ENCODE results near the gene YAE1. TPM values are rescaled to one million over a fixed set of nuclear protein-coding genes. Genes with fewer than 3 reads are reported as not detected.

Gene YAE1
- total RNA-seq, 1 donor from 2014 or later, result 79.3 TPM

GRCh38 chr7:39607865-39608264, 41.7 kb downstream of the YAE1 start:
- no peaks in the 10 kb centered on the region for H3K36me3 ChIP-seq
- no peak overlapping the region for H3K4me3 ChIP-seq
- H3F3A ChIP-seq (ENCODE audit: low read depth), result no peaks in the 10 kb centered on the region
- Mint-ChIP-seq H3K4me1 (peaks cover 8% of the 10 kb centered on the region), H3K27ac (no peak overlapping the region), H3K9me3 (no peaks in the 10 kb centered on the region), H3K36me3 (no peaks in the 10 kb centered on the region), H3K27me3 (ENCODE audit: insufficient read depth, low read depth) (peaks cover 10% of the 10 kb centered on the region), H3K4me3 (no peak overlapping the region)
- peaks cover 26% of the 10 kb centered on the region for H3K27me3 ChIP-seq
- no peak overlapping the region for H3K9ac ChIP-seq
- H3K4me2 ChIP-seq, result no peak overlapping the region
- H3K27ac ChIP-seq, result no peak overlapping the region
- no peak for TF ChIP-seq EZH2phosphoT487 (IDR thresholded peaks at IDR 0.05)
- TF ChIP-seq CTCF (IDR thresholded peaks at IDR 0.05), result no peak
- TF ChIP-seq EZH2 (IDR thresholded peaks at IDR 0.05), result no peak
- no peaks in the 10 kb centered on the region for H3K9me3 ChIP-seq (ENCODE audit: low read depth)
- no peaks in the 10 kb centered on the region for H4K20me1 ChIP-seq (ENCODE audit: low read depth)
- no peak for DNase-seq (ENCODE audit: low spot score)
- no peaks in the 10 kb centered on the region for H3K79me2 ChIP-seq (ENCODE audit: low read depth)
- H3K4me1 ChIP-seq, result no peaks in the 10 kb centered on the region
- no peak overlapping the region for H2AFZ ChIP-seq (replicated peaks)

- H3K27ac ChIP-seq, result no peak overlapping the region
- DNase-seq (ENCODE audit: low spot score), result no peak
- peaks cover 10% of the 10 kb centered on the region for H3K27me3 Mint-ChIP-seq (ENCODE audit: insufficient read depth, low read depth)
- H3K4me2 ChIP-seq, result no peak overlapping the region
- H3K4me3 Mint-ChIP-seq, result no peak overlapping the region
- no peak overlapping the region for H3K9ac ChIP-seq
- H3K36me3 ChIP-seq, result no peaks in the 10 kb centered on the region
- no peaks in the 10 kb centered on the region for H3K9me3 ChIP-seq (ENCODE audit: low read depth)
- no peaks in the 10 kb centered on the region for H3F3A ChIP-seq (ENCODE audit: low read depth)
- H3K4me3 ChIP-seq, result no peak overlapping the region
- H3K79me2 ChIP-seq (ENCODE audit: low read depth), result no peaks in the 10 kb centered on the region
- TF ChIP-seq CTCF (IDR thresholded peaks at IDR 0.05) (no peak), EZH2 (IDR thresholded peaks at IDR 0.05) (no peak), EZH2phosphoT487 (IDR thresholded peaks at IDR 0.05) (no peak)
- H3K27ac Mint-ChIP-seq, result no peak overlapping the region
- no peak overlapping the region for H2AFZ ChIP-seq (replicated peaks)
- no peaks in the 10 kb centered on the region for H3K4me1 ChIP-seq
- H3K36me3 Mint-ChIP-seq, result no peaks in the 10 kb centered on the region
- no peaks in the 10 kb centered on the region for H4K20me1 ChIP-seq (ENCODE audit: low read depth)
- H3K27me3 ChIP-seq, result peaks cover 26% of the 10 kb centered on the region
- peaks cover 8% of the 10 kb centered on the region for H3K4me1 Mint-ChIP-seq
- no peaks in the 10 kb centered on the region for H3K9me3 Mint-ChIP-seq
Measured at GRCh38 chr7:39608278-39608677, 42.1 kb downstream of the YAE1 start.

GRCh38 chr7:39609113-39609934, 43.1 kb downstream of the YAE1 start:
- Mint-ChIP-seq H3K4me1 (peaks cover 8% of the 10 kb centered on the region), H3K36me3 (no peaks in the 10 kb centered on the region), H3K27ac (peak overlapping the region; percentile 59), H3K4me3 (peak overlapping the region; percentile 59), H3K9me3 (no peaks in the 10 kb centered on the region), H3K27me3 (ENCODE audit: insufficient read depth, low read depth) (peaks cover 10% of the 10 kb centered on the region)
- Histone ChIP-seq H3F3A (ENCODE audit: low read depth) (no peaks in the 10 kb centered on the region), H4K20me1 (ENCODE audit: low read depth) (no peaks in the 10 kb centered on the region), H3K4me1 (no peaks in the 10 kb centered on the region), H3K79me2 (ENCODE audit: low read depth) (no peaks in the 10 kb centered on the region), H3K4me2 (peak overlapping the region; percentile 69), H3K27ac (no peak overlapping the region), H2AFZ (replicated peaks) (peak overlapping the region; percentile 82), H3K27me3 (peaks cover 26% of the 10 kb centered on the region), H3K9ac (no peak overlapping the region), H3K4me3 (peak overlapping the region; percentile 34), H3K9me3 (ENCODE audit: low read depth) (no peaks in the 10 kb centered on the region), H3K36me3 (no peaks in the 10 kb centered on the region)
- no peak for TF ChIP-seq EZH2 (IDR thresholded peaks at IDR 0.05)
- peak; percentile 46 for TF ChIP-seq CTCF (IDR thresholded peaks at IDR 0.05)
- TF ChIP-seq EZH2phosphoT487 (IDR thresholded peaks at IDR 0.05), result no peak
- DNase-seq (ENCODE audit: low spot score), result peak; percentile 72
